HG03521 (cell line): ENCODE measurements around the gene C17orf100.
"Not testable (repeated sequence)": the region's sequence is repeated elsewhere in the genome, so short reads cannot be mapped to it uniquely, and the experiment has no call there.

Source experiments
- ATAC-seq: cut with Tn5 transposase; IDR thresholded peaks from one replicate; pipeline ENCODE4 v1.9.1; 2021; ENCODE audit warnings: mild to moderate bottlenecking, moderate library complexity; ENCODE audit not compliant: unreplicated experiment

C17orf100 gene

GRCh38 chr17:6688944-6689343 lies 37.4 kb downstream of the C17orf100 start:
- no peak for ATAC-seq

- ATAC-seq, result no peak
Observed at GRCh38 chr17:6690641-6691040, 39.1 kb downstream of the C17orf100 start.

GRCh38 chr17:6691546-6691945 lies 40.0 kb downstream of the C17orf100 start:
- ATAC-seq, result no peak

GRCh38 chr17:6691958-6692357 lies 40.4 kb downstream of the C17orf100 start:
- not testable (repeated sequence) for ATAC-seq

- no peak for ATAC-seq
Observed at GRCh38 chr17:6695051-6695450, 43.5 kb downstream of the C17orf100 start.

- no peak for ATAC-seq
Observed at GRCh38 chr17:6695565-6695964, 44.0 kb downstream of the C17orf100 start.

- no peak for ATAC-seq
Observed at GRCh38 chr17:6696906-6697305, 45.3 kb downstream of the C17orf100 start.

- ATAC-seq, result no peak
Observed at GRCh38 chr17:6698004-6698403, 46.4 kb downstream of the C17orf100 start.

GRCh38 chr17:6699997-6700947 lies 48.7 kb downstream of the C17orf100 start:
- no peak for ATAC-seq

- no peak for ATAC-seq
Observed at GRCh38 chr17:6700948-6701307, 49.4 kb downstream of the C17orf100 start.

- no peak for ATAC-seq
Observed at GRCh38 chr17:6701719-6702118, 50.2 kb downstream of the C17orf100 start.

- no peak for ATAC-seq
Observed at GRCh38 chr17:6702567-6703215, 51.1 kb downstream of the C17orf100 start.
